ENCODE results near the gene LIPC. TPM values are rescaled to one million over a fixed set of nuclear protein-coding genes. Genes with fewer than 3 reads are reported as not detected.
A peak's percentile ranks its signal among the peaks of the same experiment; 100 is the strongest.

The LIPC gene
- total and polyA plus RNA-seq, 2 of the 4 experiments (the other 2 are of a cell fraction) = 0.07 TPM; not detected in 1

DNA sequence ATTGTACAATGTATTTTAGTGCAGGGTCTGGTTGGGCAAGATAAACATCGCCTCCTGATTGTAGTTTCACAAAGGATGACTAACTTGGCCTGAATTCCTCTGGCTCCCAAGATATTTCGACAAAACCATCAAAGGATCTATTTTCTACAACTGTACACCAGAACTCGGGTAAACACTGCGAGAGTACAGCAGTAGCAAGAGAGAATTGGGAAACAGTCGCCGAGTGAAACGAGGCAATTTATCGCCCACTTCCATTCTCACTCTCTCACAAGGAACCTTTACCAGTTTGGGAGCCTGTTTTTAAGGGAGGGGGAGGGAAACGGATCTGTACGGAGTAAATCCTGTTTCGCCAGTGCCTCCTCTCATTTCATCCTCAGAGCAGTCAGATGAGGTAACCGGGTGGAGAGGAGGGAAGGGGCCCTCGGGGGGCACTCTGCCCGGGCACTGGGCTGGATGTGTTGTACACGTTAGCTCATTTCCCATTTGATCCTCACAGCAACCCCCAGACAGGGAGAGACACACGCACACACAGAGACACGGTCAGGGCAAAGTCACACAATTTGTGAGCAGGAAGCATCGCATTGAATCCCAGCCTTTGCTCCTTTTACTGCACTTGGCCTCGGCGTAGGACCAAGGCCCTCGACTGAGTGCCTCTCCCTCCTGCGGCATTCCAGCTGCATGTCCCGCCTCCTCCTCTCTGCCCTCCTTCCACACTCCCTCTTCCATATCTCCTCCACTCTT is 120.1 kb downstream of the LIPC start (continued):
- TF ChIP-seq RAD21 (IDR thresholded peaks at IDR 0.05; ENCODE audit: low read length) = no peak
- TF ChIP-seq FOS (IDR thresholded peaks at IDR 0.05; ENCODE audit: low read depth, low read length) = peak; percentile 79
- TF ChIP-seq CHD1 (IDR thresholded peaks at IDR 0.05; ENCODE audit: low read depth, low read length) = no peak
- TF ChIP-seq CEBPB (IDR thresholded peaks at IDR 0.05; ENCODE audit: low read depth, low read length) = peak; percentile 90
- peak; percentile 23; the same call in 1 of the 2 replicates for TF ChIP-seq BHLHE40 (IDR thresholded peaks at IDR 0.05; ENCODE audit: low read depth, low read length)
- TF ChIP-seq POLR2A (IDR thresholded peaks at IDR 0.05; ENCODE audit: low read depth, low read length) = 0 out of 2 replicates have a peak, but pooled peaks have one; percentile 37
- TF ChIP-seq MXI1 (IDR thresholded peaks at IDR 0.05; ENCODE audit: borderline replicate concordance, low read depth, low read length) = no peak

All from IMR-90 (cell line).